Stimulated activated CD8-positive, alpha-beta memory T cell treated with anti-CD3 and anti-CD28 coated beads, Interleukin-15, amount 100 ng/mL, for 4 hours (primary cell): ENCODE data around the gene SYNGAP1.
A peak's percentile ranks its signal among the peaks of the same experiment; 100 is the strongest.

ENCODE experiments used
- DNase-seq, 2 donors: peaks; one replicate each; pipeline ENCODE4 v3.0.0-alpha.2; 2020; ENCODE audit warnings: low read depth in 2 of 2

The SYNGAP1 gene

GRCh38 chr6:33421344-33421643 is 1.4 kb downstream of the SYNGAP1 start:
- DNase-seq = no peak

- DNase-seq = no peak
Measured at GRCh38 chr6:33423777-33424176, 3.9 kb downstream of the SYNGAP1 start.

GRCh38 chr6:33424855-33425667 is 5.2 kb downstream of the SYNGAP1 start:
- DNase-seq = no peak

GRCh38 chr6:33425668-33426577 is 6.1 kb downstream of the SYNGAP1 start:
- peak; percentile 68 to 70 for DNase-seq

GRCh38 chr6:33426590-33427511 is 7.0 kb downstream of the SYNGAP1 start:
- no peak for DNase-seq

- peak in 1 of 2 donors; percentile 50 for DNase-seq
Measured at GRCh38 chr6:33427585-33428223, 7.8 kb downstream of the SYNGAP1 start.

GRCh38 chr6:33428224-33428965 is 8.5 kb downstream of the SYNGAP1 start:
- DNase-seq = no peak

- DNase-seq = no peak
Measured at GRCh38 chr6:33428966-33429749, 9.3 kb downstream of the SYNGAP1 start.

- no peak for DNase-seq
Measured at GRCh38 chr6:33429750-33430052, 9.8 kb downstream of the SYNGAP1 start.

- DNase-seq = no peak
Measured at GRCh38 chr6:33430334-33430733, 10.5 kb downstream of the SYNGAP1 start.

GRCh38 chr6:33430991-33431879 is 11.4 kb downstream of the SYNGAP1 start:
- peak; percentile 58 to 71 for DNase-seq

- DNase-seq = no peak
Measured at GRCh38 chr6:33431880-33432541, 12.1 kb downstream of the SYNGAP1 start.

GRCh38 chr6:33432546-33432945 is 12.7 kb downstream of the SYNGAP1 start:
- no peak for DNase-seq

- DNase-seq = no peak
Measured at GRCh38 chr6:33433001-33433543, 13.2 kb downstream of the SYNGAP1 start.

GRCh38 chr6:33433544-33434191 is 13.8 kb downstream of the SYNGAP1 start:
- no peak for DNase-seq

- no peak for DNase-seq
Measured at GRCh38 chr6:33434961-33435360, 15.1 kb downstream of the SYNGAP1 start.

- no peak for DNase-seq
Measured at GRCh38 chr6:33437666-33438065, 17.8 kb downstream of the SYNGAP1 start.
